SK-N-SH (cell line): Measurements from ENCODE around the gene MBD3L5. TPM values are rescaled to one million over a fixed set of nuclear protein-coding genes. Genes with fewer than 3 reads are reported as not detected.
"Not testable (repeated sequence)": the region's sequence is repeated elsewhere in the genome, so short reads cannot be mapped to it uniquely, and the experiment has no call there.

Experiments
- CTCF ChIA-PET: fragments of 300-600, 350-600 bp; formaldehyde crosslinking; extraction: SDS; loops from one replicate; lab custom pipeline; 2021; lab: Yijun Ruan, JAX
- POLR2A ChIA-PET: fragments of 350-600 bp; sonication (Branson Sonifier 250); formaldehyde crosslinking; extraction: SDS; loops from one replicate; lab custom pipeline; 2020; ENCODE audit warnings: antibody characterized with exemption, inconsistent platforms; lab: Yijun Ruan, JAX
- DNase-seq: peaks from one replicate; pipeline ENCODE4 v3.0.0; 2012
- H2AFZ ChIP-seq: fragments of 200-600 bp; sonication (generic); 2 replicates; pipeline ENCODE4 v1.8.1; 2016; ENCODE audit warnings: antibody characterized with exemption, mild to moderate bottlenecking, low read depth
- H3F3A ChIP-seq: fragments of 200-600 bp; sonication (generic); replicated peaks from 2 replicates; pipeline ENCODE3; 2016; ENCODE audit warnings: antibody characterized with exemption, mild to moderate bottlenecking; ENCODE audit not compliant: insufficient read depth
- H3K27ac ChIP-seq, 2 experiments: fragments of 200-500 bp in 1 of 2; fragments of 200-600 bp in 1 of 2; sonication (Bioruptor generic) in 1 of 2; sonication (generic), shearing (Covaris generic) in 1 of 2; 2 replicates each; pipeline versions ENCODE4 v1.5.1 to v1.6.1; 2014 to 2016; ENCODE audit warnings: low read depth in 2 of 2, inconsistent platforms in 1 of 2, low read length in 1 of 2, mild to moderate bottlenecking in 1 of 2, mixed read lengths in 1 of 2
- H3K27me3 ChIP-seq: fragments of 200-600 bp; sonication (generic), shearing (Covaris generic); 2 replicates; pipeline ENCODE4 v1.6.1; 2016; ENCODE audit warnings: mixed run types; ENCODE audit not compliant: insufficient read depth
- H3K36me3 ChIP-seq, 2 experiments: fragments of 200-500 bp in 1 of 2; fragments of 200-600 bp in 1 of 2; sonication (Bioruptor generic) in 1 of 2; sonication (generic) in 1 of 2; replicated peaks in 1 of 2; 2 replicates each; pipeline versions ENCODE3 to v1.5.1; 2014 to 2016; ENCODE audit warnings: low read length in 1 of 2, mild to moderate bottlenecking in 1 of 2; ENCODE audit not compliant: insufficient read depth in 2 of 2, control insufficient read depth in 1 of 2
- H3K4me1 ChIP-seq, 2 experiments: fragments of 200-500 bp in 1 of 2; fragments of 200-600 bp in 1 of 2; sonication (Bioruptor generic) in 1 of 2; sonication (generic), shearing (Covaris generic) in 1 of 2; 2 replicates each; pipeline versions ENCODE4 v1.5.1 to v1.6.1; 2014 to 2016; ENCODE audit warnings: low read depth in 1 of 2, low read length in 1 of 2, mixed run types in 1 of 2; ENCODE audit not compliant: insufficient read depth in 2 of 2, control insufficient read depth in 1 of 2
- H3K4me2 ChIP-seq: fragments of 200-600 bp; sonication (generic), shearing (Covaris generic); 2 replicates; pipeline ENCODE4 v1.6.1; 2017; ENCODE audit warnings: mixed run types
- H3K4me3 ChIP-seq, 2 experiments: fragments of 200-500 bp in 1 of 2; fragments of 200-600 bp in 1 of 2; sonication (Bioruptor generic) in 1 of 2; sonication (generic), shearing (Covaris generic) in 1 of 2; 2 replicates each; pipeline versions ENCODE4 v1.5.1 to v1.8.1; 2014 to 2016; ENCODE audit warnings: low read depth in 2 of 2, inconsistent platforms in 1 of 2, low read length in 1 of 2, mild to moderate bottlenecking in 1 of 2, mixed read lengths in 1 of 2, moderate library complexity in 1 of 2
- H3K79me2 ChIP-seq: fragments of 200-600 bp; sonication (generic); 2 replicates; pipeline ENCODE4 v1.8.1; 2017; ENCODE audit warnings: mild to moderate bottlenecking; ENCODE audit not compliant: insufficient read depth
- H3K9ac ChIP-seq: fragments of 200-600 bp; sonication (generic); 2 replicates; pipeline ENCODE4 v1.6.1; 2017; ENCODE audit warnings: mixed run types
- H3K9me2 ChIP-seq: fragments of 200-600 bp; sonication (generic); 2 replicates; pipeline ENCODE4 v1.6.1; 2017; ENCODE audit warnings: mixed run types
- H3K9me3 ChIP-seq: fragments of 200-600 bp; sonication (generic); 2 replicates; pipeline ENCODE4 v1.6.1; 2017; ENCODE audit warnings: mixed run types, mild to moderate bottlenecking, moderate library complexity
- H4K20me1 ChIP-seq: fragments of 200-600 bp; sonication (generic); 2 replicates; pipeline ENCODE4 v1.6.1; 2017; ENCODE audit warnings: mild to moderate bottlenecking, mixed run types; ENCODE audit not compliant: insufficient read depth
- CTCF ChIP-seq: fragments of 200-600 bp; sonication (generic); IDR thresholded peaks from 2 replicates; pipeline ENCODE4 v1.6.1; 2017; ENCODE audit warnings: antibody characterized with exemption, mild to moderate bottlenecking, moderate library complexity
- EP300 ChIP-seq, 2 experiments: IDR thresholded peaks; 2 replicates each; pipeline versions ENCODE4 v1.4.0 to v1.6.1; 2012; ENCODE audit warnings: borderline replicate concordance in 1 of 2, low read depth in 1 of 2, low read length in 1 of 2
- FOSL2 ChIP-seq: IDR thresholded peaks from 2 replicates; pipeline ENCODE4 v1.4.0; 2012; ENCODE audit warnings: low read depth, mild to moderate bottlenecking, moderate library complexity, borderline replicate concordance
- FOXJ3 ChIP-seq: sonication (generic); formaldehyde crosslinking; IDR thresholded peaks from 2 replicates; pipeline ENCODE4 v1.5.1; 2020; ENCODE audit warnings: mild to moderate bottlenecking, missing genetic modification reagents
- JUND ChIP-seq: IDR thresholded peaks from 2 replicates; pipeline ENCODE4 v1.4.0; 2012
- MAX ChIP-seq: IDR thresholded peaks from 2 replicates; pipeline ENCODE4 v1.4.0; 2012; ENCODE audit warnings: low read depth
- NRF1 ChIP-seq: IDR thresholded peaks from 2 replicates; pipeline ENCODE4 v1.6.1; 2012; ENCODE audit warnings: low read depth, mild to moderate bottlenecking, low read length
- RAD21 ChIP-seq: IDR thresholded peaks from 2 replicates; pipeline ENCODE4 v1.6.1; 2012; ENCODE audit warnings: mild to moderate bottlenecking, low read length
- SIN3A ChIP-seq: IDR thresholded peaks from 2 replicates; pipeline ENCODE4 v1.6.1; 2012; ENCODE audit warnings: low read depth, mild to moderate bottlenecking, low read length, moderate library complexity, borderline replicate concordance
- SMC3 ChIP-seq: IDR thresholded peaks from 2 replicates; pipeline ENCODE4 v1.6.1; 2012; ENCODE audit warnings: low read depth, low read length, improper control_type of control experiment
- TCF12 ChIP-seq: IDR thresholded peaks from 2 replicates; pipeline ENCODE4 v1.4.0; 2012
- TEAD4 ChIP-seq: IDR thresholded peaks from 2 replicates; pipeline ENCODE4 v1.4.0; 2012; ENCODE audit warnings: mild to moderate bottlenecking, borderline replicate concordance; ENCODE audit not compliant: insufficient read depth
- WGBS: methylation state at CpG from one replicate; pipeline ENCODE4 v1.1.6; 2017; ENCODE audit warnings: low lambda C conversion rate; 5-methylcytosine and 5-hydroxymethylcytosine counted together
- polyA plus RNA-seq, 3 experiments: library from polyadenylated mRNA; depleted of rRNA; stranded (reverse); fragments of >200 nt; gene quantifications; 2 replicates each; pipeline ENCODE4 v1.2.3, GENCODE V29; 2012

MBD3L5 gene
- polyA plus RNA-seq, 1 of the 3 experiments (the other 2 are of a cell fraction), result not detected

GRCh38 chr19:7067122-7067521, 36.7 kb downstream of the MBD3L5 start:
- H3K9me3 ChIP-seq, DNase-seq, H3K27ac ChIP-seq, H3K4me3 ChIP-seq, H3K9ac ChIP-seq, H3K4me1 ChIP-seq, H4K20me1 ChIP-seq, H3K4me2 ChIP-seq, CTCF ChIA-PET, H2AFZ ChIP-seq, POLR2A ChIA-PET, H3K9me2 ChIP-seq, H3K27me3 ChIP-seq: not testable (repeated sequence)
- Histone ChIP-seq H3K79me2 (peaks cover 18% of the 10 kb centered on the region), H3K36me3 (peaks cover 5 to 18% of the 10 kb centered on the region in 2 experiments), H3F3A (peaks cover 12% of the 10 kb centered on the region)
- WGBS, result 30% methylated on average over 9 of the region's 13 CpGs
- TF ChIP-seq RAD21 (peak; percentile 41), CTCF (peak; percentile 38), SMC3 (peak; percentile 20; the same call in 1 of the 2 replicates)

GRCh38 chr19:7067716-7068115, 37.3 kb downstream of the MBD3L5 start:
- TF ChIP-seq FOXJ3 (no peak), TEAD4 (no peak), NRF1 (no peak), MAX (no peak), JUND (no peak), FOSL2 (peak; percentile 17; the same call in 1 of the 2 replicates), TCF12 (no peak), SIN3A (no peak), EP300 (IDR thresholded peaks at IDR 0.05; ENCODE audit: borderline replicate concordance in 1 of 2, low read depth in 1 of 2, low read length in 1 of 2) (no peak)
- Histone ChIP-seq H3K4me1 (peaks cover 3 to 4% of the 10 kb centered on the region in 2 experiments; a peak in 2 of 4 replicates), H3K4me3 (no peak overlapping the region), H3K27ac (no peak overlapping the region), H3K4me2 (no peak overlapping the region), H2AFZ (no peak overlapping the region), H3K79me2 (peaks cover 18% of the 10 kb centered on the region), H3K36me3 (peaks cover 9 to 23% of the 10 kb centered on the region in 2 experiments), H3K27me3 (peaks cover 4% of the 10 kb centered on the region; the same call in 1 of the 2 replicates), H3K9me3 (no peaks in the 10 kb centered on the region), H4K20me1 (no peaks in the 10 kb centered on the region), H3K9me2 (no peaks in the 10 kb centered on the region), H3F3A (peaks cover 12% of the 10 kb centered on the region), H3K9ac (no peak overlapping the region)
- no peak for DNase-seq
- 38% methylated on average over 2 of the region's 2 CpGs for WGBS
- ChIA-PET POLR2A (no interaction called here), CTCF (no interaction called here)
